A549 (cell line): ENCODE data around the gene PBRM1. TPM values are rescaled to one million over a fixed set of nuclear protein-coding genes. Genes with fewer than 3 reads are reported as not detected.

ENCODE experiments used
- ATAC-seq, 2 experiments: fragments of 200-7000 bp in 1 of 2; fragments of >200 bp in 1 of 2; cut with Nextera tagmentation in 1 of 2; cut with Tn5 transposase in 1 of 2; 3 replicates each; pipeline versions ENCODE4 v1.8.0 to v1.9.1; 2018 to 2020; ENCODE audit warnings: mild to moderate bottlenecking in 1 of 2, moderate library complexity in 1 of 2
- CTCF ChIA-PET: fragments of 300-600 bp; sonication (Branson Sonifier 250); formaldehyde crosslinking; extraction: SDS; loops from one replicate; lab custom pipeline; 2021; ENCODE audit warnings: antibody characterized with exemption, inconsistent platforms; lab: Yijun Ruan, JAX
- POLR2A ChIA-PET: fragments of 350-600 bp; formaldehyde crosslinking; extraction: SDS; loops from one replicate; lab custom pipeline; 2021; ENCODE audit warnings: antibody characterized with exemption, inconsistent platforms; lab: Yijun Ruan, JAX
- DNase-seq, 2 experiments: peaks; one replicate each; pipeline versions ENCODE4 v3.0.0 to v3.0.0-alpha.2; 2011 to 2016; ENCODE audit warnings: low read depth in 1 of 2, low spot score in 1 of 2
- FAIRE-seq: peaks from 2 replicates; lab custom pipeline; 2011; peaks lifted over from hg19 to GRCh38; lab: Jason Lieb, UNC
- H3K27ac ChIP-seq, 2 experiments: fragments of >200 bp; sonication (Bioruptor Twin); formaldehyde crosslinking; 3 replicates each; pipeline ENCODE4 v1.5.1; 2016 to 2017
- H3K4me1 ChIP-seq: fragments of >200 bp; sonication (Bioruptor Twin); formaldehyde crosslinking; 3 replicates; pipeline ENCODE4 v1.6.1; 2016
- H3K4me2 ChIP-seq: fragments of >200 bp; sonication (Bioruptor Twin); formaldehyde crosslinking; 3 replicates; pipeline ENCODE4 v1.6.1; 2016
- H3K4me3 ChIP-seq: fragments of >200 bp; sonication (Bioruptor Twin); formaldehyde crosslinking; 3 replicates; pipeline ENCODE4 v1.5.1; 2016
- H3K9me3 ChIP-seq: fragments of >200 bp; sonication (Bioruptor Twin); formaldehyde crosslinking; 3 replicates; pipeline ENCODE4 v1.6.1; 2016
- E2F6 ChIP-seq: IDR thresholded peaks from 2 replicates; pipeline ENCODE4 v1.6.1; 2012; ENCODE audit warnings: low read depth, borderline replicate concordance
- EHMT2 ChIP-seq: fragments of 200-600 bp; sonication (generic); IDR thresholded peaks from 2 replicates; pipeline ENCODE4 v1.6.1; 2016; ENCODE audit warnings: antibody characterized with exemption, low read depth, mild to moderate bottlenecking, moderate library complexity
- GATA3 ChIP-seq: IDR thresholded peaks from 2 replicates; pipeline ENCODE4 v1.6.1; 2012; ENCODE audit warnings: borderline replicate concordance
- HEYL ChIP-seq: fragments of 250-450 bp; sonication (Bioruptor Pico); IDR thresholded peaks from 2 replicates; pipeline ENCODE4 v1.8.0; 2021; ENCODE audit warnings: mild to moderate bottlenecking, moderate library complexity
- HOXB5 ChIP-seq: fragments of 250-450 bp; sonication (Bioruptor Pico); IDR thresholded peaks from 2 replicates; pipeline ENCODE4 v1.5.0; 2020; ENCODE audit warnings: mild to moderate bottlenecking, moderate library complexity
- KDM1A ChIP-seq: fragments of 200-600 bp; sonication (generic); IDR thresholded peaks from 2 replicates; pipeline ENCODE4 v1.6.1; 2016; ENCODE audit warnings: low read depth, mild to moderate bottlenecking
- MAFK ChIP-seq: fragments of 450-650 bp; IDR thresholded peaks from 2 replicates; pipeline ENCODE4 v1.6.1; 2014; ENCODE audit not compliant: partially characterized antibody
- PBX3 ChIP-seq: IDR thresholded peaks from 2 replicates; pipeline ENCODE4 v1.6.1; 2012
- POLR2A ChIP-seq: IDR thresholded peaks from 2 replicates; pipeline ENCODE4 v1.6.1; 2012; ENCODE audit warnings: mild to moderate bottlenecking, low read length
- POLR2AphosphoS2 ChIP-seq: conservative IDR thresholded peaks from 2 replicates; pipeline ENCODE4 v1.6.1; 2012; ENCODE audit warnings: low read length, improper control_type of control experiment, inconsistent platforms
- RCOR1 ChIP-seq: fragments of 150-350 bp; IDR thresholded peaks from 2 replicates; pipeline ENCODE4 v1.6.1; 2014; ENCODE audit warnings: antibody characterized with exemption, low read length, low read depth
- RFX5 ChIP-seq: fragments of 450-650 bp; IDR thresholded peaks from 2 replicates; pipeline ENCODE4 v1.7.1; 2014; ENCODE audit warnings: antibody characterized with exemption, mild to moderate bottlenecking, moderate library complexity
- ZC3H11A ChIP-seq: fragments of 450-650 bp; IDR thresholded peaks from 2 replicates; pipeline ENCODE4 v1.6.1; 2014; ENCODE audit warnings: antibody characterized with exemption, mild to moderate bottlenecking
- ZNF302 ChIP-seq: fragments of 250-450 bp; sonication (Bioruptor Pico); IDR thresholded peaks from 2 replicates; pipeline ENCODE4 v1.9.0; 2021; ENCODE audit warnings: inconsistent platforms, mild to moderate bottlenecking, moderate library complexity
- WGBS: methylation state at CpG from one replicate; pipeline ENCODE4 v1.1.6; 2017; ENCODE audit errors: missing lambda C conversion rate; 5-methylcytosine and 5-hydroxymethylcytosine counted together
- polyA plus RNA-seq, 4 experiments: library from polyadenylated mRNA; depleted of rRNA in 3 of 4; stranded (reverse); fragments of >200 nt; fragmentation: RNase III in 1 of 4; extraction: RNeasy Plus Mini Kit Qiagen cat#74134 plus additional on column Dnase treatment in 1 of 4; gene quantifications; 2 replicates in 3 of 4; 3 replicates in 1 of 4; pipeline ENCODE4 v1.2.3, GENCODE V29; 2011 to 2017

The PBRM1 gene
- polyA plus RNA-seq, 2 of the 4 experiments (the other 2 are of a cell fraction): 15.0 to 21.6 TPM

- no CpG with 5 or more reads among the region's 7 CpGs for WGBS
- H3K4me1 ChIP-seq: no peaks in the 10 kb centered on the region
- H3K4me2 ChIP-seq: no peak overlapping the region
- ATAC-seq: no peak
- TF ChIP-seq PBX3 (no peak), HEYL (no peak), EHMT2 (no peak), HOXB5 (no peak)
- TF ChIP-seq, all 56 proteins: peak for 0
- Histone ChIP-seq H3K27ac (no peak overlapping the region), H3K9me3 (no peaks in the 10 kb centered on the region), H3K4me3 (no peak overlapping the region)
- no peak for DNase-seq
- no peak for FAIRE-seq
- ChIA-PET CTCF (interaction anchor here (2.5 kb wide), 1 partner anchor 42 kb away, joined by 8 read pairs; no protein-coding TSS in a partner anchor), POLR2A (no interaction called here)
Measured at GRCh38 chr3:52513281-52513680, 172.4 kb downstream of the PBRM1 start.

- no peaks in the 10 kb centered on the region for H3K9me3 ChIP-seq
- no peak overlapping the region for H3K4me3 ChIP-seq
- H3K4me2 ChIP-seq: no peak overlapping the region
- no peak for TF ChIP-seq ZNF302
- H3K27ac ChIP-seq: no peak overlapping the region
- CTCF ChIA-PET: interaction anchor here (2.5 kb wide), 1 partner anchor 41 kb away, joined by 8 read pairs; no protein-coding TSS in a partner anchor
- no peak for DNase-seq
- H3K4me1 ChIP-seq: peaks cover 2% of the 10 kb centered on the region; the same call in 2 of the 3 replicates
- POLR2A ChIA-PET: no interaction called here
- WGBS: 82% methylated on average over 9 of the region's 17 CpGs
- no peak for ATAC-seq
- no peak for FAIRE-seq
Measured at GRCh38 chr3:52512727-52513126, 173.0 kb downstream of the PBRM1 start.

- Histone ChIP-seq H3K27ac (no peak overlapping the region), H3K9me3 (no peaks in the 10 kb centered on the region), H3K4me3 (no peak overlapping the region), H3K4me2 (no peak overlapping the region), H3K4me1 (peaks cover 8% of the 10 kb centered on the region; the same call in 2 of the 3 replicates)
- TF ChIP-seq E2F6 (no peak), POLR2AphosphoS2 (no peak)
- WGBS: 20% methylated on average over 3 of the region's 8 CpGs
- DNase-seq (no peak), ATAC-seq (no peak), FAIRE-seq (no peak)
- ChIA-PET CTCF (interaction anchor here (2.5 kb wide), 1 partner anchor 40 kb away, joined by 8 read pairs; no protein-coding TSS in a partner anchor), POLR2A (no interaction called here)
Measured at GRCh38 chr3:52512105-52512504, 173.6 kb downstream of the PBRM1 start.

DNA sequence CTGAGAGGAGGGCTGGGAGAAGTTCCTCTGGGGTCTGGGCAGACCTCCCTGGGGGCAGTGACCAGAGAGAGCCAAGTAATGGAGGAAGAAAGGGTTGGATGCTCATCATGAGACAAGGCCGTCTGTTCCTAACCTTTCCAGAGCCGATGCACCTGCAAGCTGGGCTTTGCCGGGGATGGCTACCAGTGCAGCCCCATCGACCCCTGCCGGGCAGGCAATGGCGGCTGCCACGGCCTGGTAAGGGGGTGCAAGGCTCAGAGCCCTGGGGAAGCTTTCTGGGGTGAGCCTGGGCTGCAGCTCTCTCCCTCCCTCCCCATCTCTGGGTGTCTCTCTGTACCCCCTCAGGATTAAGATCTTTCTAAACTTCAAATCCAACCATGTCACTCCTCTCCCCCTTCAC is 174.2 kb downstream of the PBRM1 start:
- Histone ChIP-seq H3K27ac (no peak overlapping the region), H3K4me1 (peaks cover 13% of the 10 kb centered on the region; the same call in 2 of the 3 replicates)
- no peak for FAIRE-seq
- TF ChIP-seq KDM1A (no peak), RCOR1 (no peak), POLR2A (no peak), GATA3 (no peak), MAFK (no peak)
- TF ChIP-seq, all 56 proteins: peak for 0
- DNase-seq (no peak), ATAC-seq (no peak)
- ChIA-PET POLR2A (no interaction called here), CTCF (interaction anchor here (1.2 to 2.5 kb wide), 2 partner anchors 29 to 40 kb away, joined by 3 to 8 read pairs; no protein-coding TSS in a partner anchor)
- no peak overlapping the region for H3K4me3 ChIP-seq
- no peaks in the 10 kb centered on the region for H3K9me3 ChIP-seq
- no peak overlapping the region for H3K4me2 ChIP-seq
- 49% methylated on average over 4 of the region's 7 CpGs for WGBS

DNA sequence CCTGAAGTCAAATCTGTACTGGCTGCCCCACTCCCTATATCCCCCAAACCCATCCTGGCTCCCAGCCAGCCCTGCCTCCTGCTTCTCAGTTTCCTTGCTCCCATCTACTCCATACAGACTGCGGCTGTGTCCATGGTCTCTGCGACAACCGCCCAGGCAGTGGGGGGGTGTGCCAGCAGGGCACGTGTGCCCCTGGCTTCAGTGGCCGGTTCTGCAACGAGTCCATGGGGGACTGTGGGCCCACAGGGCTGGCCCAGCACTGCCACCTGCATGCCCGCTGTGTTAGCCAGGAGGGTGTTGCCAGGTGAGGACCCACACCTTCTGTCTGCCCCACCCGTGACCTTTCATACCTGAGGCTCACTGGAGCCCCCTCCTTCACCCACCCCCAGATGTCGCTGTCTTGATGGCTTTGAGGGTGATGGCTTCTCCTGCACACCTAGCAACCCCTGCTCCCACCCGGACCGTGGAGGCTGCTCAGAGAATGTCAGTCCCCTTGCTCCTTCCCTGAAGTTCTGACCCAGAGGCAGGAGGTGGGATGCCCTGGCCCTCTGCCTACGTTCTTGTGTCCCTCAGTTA is 175.9 kb downstream of the PBRM1 start:
- TF ChIP-seq RFX5 (no peak), ZC3H11A (no peak)
- 60% methylated on average over 7 of the region's 12 CpGs for WGBS
- POLR2A ChIA-PET: no interaction called here
- peaks cover 13% of the 10 kb centered on the region; the same call in 2 of the 3 replicates for H3K4me1 ChIP-seq
- H3K27ac ChIP-seq: no peak overlapping the region
- H3K9me3 ChIP-seq: no peaks in the 10 kb centered on the region
- H3K4me2 ChIP-seq: no peak overlapping the region
- CTCF ChIA-PET: no interaction called here
- no peak for DNase-seq
- ATAC-seq: no peak
- no peak for FAIRE-seq
- no peak overlapping the region for H3K4me3 ChIP-seq
